GM12865 (cell line): ENCODE results near the gene AIF1.
A peak's percentile ranks its signal among the peaks of the same experiment; 100 is the strongest.

Experiments used
- DNase-seq: peaks from one replicate; pipeline ENCODE4 v3.0.0; 2010; ENCODE audit warnings: low read depth
- H3K4me3 ChIP-seq: 2 replicates; pipeline ENCODE4 v1.5.1; 2011; ENCODE audit warnings: mild to moderate bottlenecking, low read depth, low read length, control low read depth
- CTCF ChIP-seq: IDR thresholded peaks from 2 replicates; pipeline ENCODE4 v1.5.1; 2011; ENCODE audit warnings: low read length, control low read depth, low read depth, inconsistent platforms; ENCODE audit not compliant: insufficient read depth; ENCODE audit errors: missing control alignments

Gene AIF1

GRCh38 chr6:31592396-31592771 is 22.6 kb upstream of the AIF1 start:
- no peak for DNase-seq
- no peak overlapping the region for H3K4me3 ChIP-seq
- TF ChIP-seq CTCF: no peak

GRCh38 chr6:31597006-31597405 is 18.0 kb upstream of the AIF1 start:
- TF ChIP-seq CTCF: peak; percentile 54
- peak; percentile 77 for DNase-seq

GRCh38 chr6:31607317-31607716 is 7.7 kb upstream of the AIF1 start:
- no peak for DNase-seq
- TF ChIP-seq CTCF: no peak
- no peak overlapping the region for H3K4me3 ChIP-seq

More at GRCh38 chr6:31597006-31597405, 18.0 kb upstream of the AIF1 start:
- no peak overlapping the region for H3K4me3 ChIP-seq

- DNase-seq: no peak
- no peak for TF ChIP-seq CTCF
- H3K4me3 ChIP-seq: no peak overlapping the region
Measured at GRCh38 chr6:31609519-31610406, 5.3 kb upstream of the AIF1 start.

GRCh38 chr6:31610968-31611367 is 4.1 kb upstream of the AIF1 start:
- no peak for TF ChIP-seq CTCF
- no peak for DNase-seq
- H3K4me3 ChIP-seq: no peak overlapping the region

- DNase-seq: no peak
- H3K4me3 ChIP-seq: no peak overlapping the region
- TF ChIP-seq CTCF: no peak
Measured at GRCh38 chr6:31614075-31614619, 887 bp upstream of the AIF1 start.
